NCI-H446 (cell line): ENCODE measurements around the gene NEUROG1.
A peak's percentile ranks its signal among the peaks of the same experiment; 100 is the strongest.

Experiments used
- DNase-seq, 2 experiments: peaks; one replicate each; lab custom pipeline; 2025; lab: John Stamatoyannopoulos, UW

Gene NEUROG1

DNA sequence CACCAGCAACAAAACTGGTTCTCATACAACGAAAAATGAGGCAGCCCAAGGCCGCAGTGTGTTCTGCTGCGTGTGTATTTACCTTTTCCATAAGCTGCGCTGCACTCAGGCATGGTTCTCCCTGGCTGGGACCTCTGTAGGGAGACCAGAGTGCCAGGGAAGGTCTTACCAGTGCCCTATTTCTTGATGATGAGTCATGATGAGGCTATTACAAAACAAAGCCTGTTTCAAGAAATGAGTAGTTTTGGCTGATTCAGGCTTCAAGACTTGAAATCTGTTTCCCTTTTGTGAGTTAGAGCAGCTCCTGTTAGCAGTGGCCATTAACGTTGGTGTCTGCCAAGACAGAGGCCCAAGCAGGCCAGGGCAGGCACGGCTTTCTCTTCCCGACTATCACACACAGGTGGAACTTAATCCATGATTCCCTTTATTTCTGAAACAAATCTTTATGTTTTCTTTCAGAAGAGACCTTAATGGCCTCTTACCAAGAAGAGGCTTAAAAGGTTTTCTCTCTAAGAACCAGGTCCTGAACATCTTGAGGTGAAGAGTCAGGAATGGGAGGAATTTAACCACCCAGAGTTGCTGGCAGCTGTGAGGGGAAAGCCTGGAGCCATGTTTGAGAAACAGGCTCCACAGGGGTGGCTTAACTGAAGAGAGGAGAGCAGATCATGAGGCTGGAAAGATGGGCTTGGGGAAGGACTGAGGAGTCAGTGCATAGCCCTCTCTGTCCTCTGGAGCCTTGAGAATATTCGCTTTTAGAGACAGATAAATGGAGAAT lies 42.2 kb downstream of the NEUROG1 start:
- peak; percentile 20 to 83 for DNase-seq

DNA sequence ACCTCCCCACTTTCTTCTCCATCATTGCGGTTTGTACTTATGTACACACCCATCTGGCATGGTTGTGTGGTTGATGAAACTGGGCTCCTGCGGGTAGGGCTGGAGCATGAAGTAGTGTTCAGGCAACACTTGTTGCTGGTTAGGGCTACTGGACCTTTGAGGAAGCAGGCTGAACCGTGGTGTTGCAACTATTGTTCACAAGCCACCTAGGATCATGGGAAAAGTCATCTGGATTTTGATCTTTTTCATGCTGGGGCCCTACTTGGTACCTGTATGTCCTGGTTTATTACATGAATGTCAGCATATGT lies 43.5 kb downstream of the NEUROG1 start:
- DNase-seq, result no peak

DNA sequence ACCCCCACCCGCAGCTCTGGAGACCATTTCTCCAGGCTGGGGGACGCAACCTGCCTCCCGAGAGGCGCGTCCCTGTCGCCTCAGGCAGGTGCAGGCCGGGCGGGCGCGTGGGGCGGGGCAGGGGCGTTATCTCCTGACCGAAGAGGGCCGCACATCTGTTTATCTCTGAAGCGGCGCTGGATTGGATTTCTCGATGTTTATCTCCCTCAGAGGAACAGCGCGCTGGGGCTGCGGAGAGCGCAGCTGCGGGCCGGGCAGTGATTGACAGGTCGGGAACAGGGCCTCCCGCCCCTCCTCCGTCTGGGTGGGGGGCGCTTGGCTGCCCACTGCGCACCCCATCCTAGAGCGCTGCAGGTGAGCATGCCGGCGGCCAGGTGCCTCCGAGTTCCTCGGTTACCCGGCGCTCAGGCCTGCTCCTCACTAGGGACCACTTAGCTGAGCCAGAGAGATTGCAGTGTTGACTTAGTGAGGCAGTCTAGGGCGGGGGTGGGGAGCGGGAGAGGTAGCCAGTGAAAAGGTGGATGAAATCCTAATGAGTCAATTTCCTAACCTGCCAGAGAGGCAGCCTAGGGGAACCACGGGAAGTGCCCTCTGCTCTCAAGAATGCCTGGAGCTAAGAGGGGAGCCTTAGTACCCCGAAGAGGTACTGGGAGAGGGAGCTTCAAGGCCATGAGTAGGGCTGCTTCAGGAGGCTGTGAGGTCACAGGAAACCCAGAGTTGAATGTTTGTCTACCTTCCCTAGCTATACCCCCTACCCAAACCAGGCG lies 44.0 kb downstream of the NEUROG1 start:
- DNase-seq, result no peak

DNA sequence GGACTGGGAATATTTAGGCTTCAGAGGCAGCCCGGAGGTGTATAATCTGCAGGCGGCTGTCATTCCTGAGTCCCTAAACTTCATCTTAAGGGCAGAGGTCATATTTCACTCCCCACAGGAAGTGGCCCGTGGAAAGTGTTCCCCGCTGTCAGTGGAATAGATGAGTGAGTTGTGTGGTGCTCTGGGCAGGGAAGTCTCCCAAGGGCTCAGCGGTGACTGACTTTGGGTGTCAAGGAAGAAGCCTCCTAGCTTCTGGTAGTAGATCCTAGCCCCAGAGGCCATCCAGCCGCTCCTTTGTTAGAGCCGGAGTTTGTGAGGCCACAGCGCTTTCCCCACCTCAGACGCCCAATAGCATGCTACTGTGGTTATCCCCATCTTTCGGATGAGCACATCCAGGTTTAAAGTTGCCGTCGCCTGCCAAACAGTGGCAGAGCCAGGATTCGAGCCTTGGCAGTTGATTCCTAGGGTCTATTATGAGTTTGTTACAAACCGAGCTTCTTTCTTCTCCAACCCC lies 44.7 kb downstream of the NEUROG1 start:
- DNase-seq, result no peak

DNA sequence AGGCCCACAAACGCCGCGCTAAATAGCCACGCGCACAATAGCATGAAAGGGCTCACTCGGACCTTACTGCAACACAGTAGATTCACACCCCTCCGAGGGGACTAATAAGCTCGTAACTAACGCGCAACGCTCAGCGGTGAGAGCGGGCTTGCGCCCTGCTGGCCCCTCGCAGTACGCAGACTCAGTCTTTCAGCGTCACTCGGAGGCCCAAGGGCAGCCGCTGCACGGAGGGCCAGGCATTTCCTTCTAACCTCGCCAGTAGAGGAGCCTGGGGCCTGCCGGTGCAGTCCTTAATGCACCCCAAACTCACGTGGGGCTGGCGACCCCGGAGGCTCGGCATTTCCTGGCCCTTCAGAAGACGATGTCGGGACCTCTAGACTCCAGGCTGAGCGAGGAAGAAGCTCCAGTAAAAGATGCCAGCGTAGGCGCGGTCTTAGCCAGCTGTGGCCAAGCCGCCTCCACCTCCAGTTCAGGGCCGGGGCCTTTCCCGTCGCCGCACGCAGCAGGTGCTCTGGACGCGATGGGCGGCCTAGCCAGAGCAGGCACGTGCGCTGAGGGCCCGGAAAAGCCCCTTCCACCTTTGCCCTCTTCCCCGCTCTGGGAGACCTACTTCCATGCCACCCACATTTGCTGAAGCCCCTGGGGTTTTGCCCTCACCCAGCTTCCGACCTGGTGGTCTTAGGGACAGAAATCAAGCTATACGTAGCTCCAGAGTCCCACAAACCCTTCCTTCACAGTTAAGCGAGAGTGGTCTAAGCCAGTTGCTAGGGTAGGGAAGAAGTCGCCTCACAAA lies 45.3 kb downstream of the NEUROG1 start:
- no peak for DNase-seq

DNA sequence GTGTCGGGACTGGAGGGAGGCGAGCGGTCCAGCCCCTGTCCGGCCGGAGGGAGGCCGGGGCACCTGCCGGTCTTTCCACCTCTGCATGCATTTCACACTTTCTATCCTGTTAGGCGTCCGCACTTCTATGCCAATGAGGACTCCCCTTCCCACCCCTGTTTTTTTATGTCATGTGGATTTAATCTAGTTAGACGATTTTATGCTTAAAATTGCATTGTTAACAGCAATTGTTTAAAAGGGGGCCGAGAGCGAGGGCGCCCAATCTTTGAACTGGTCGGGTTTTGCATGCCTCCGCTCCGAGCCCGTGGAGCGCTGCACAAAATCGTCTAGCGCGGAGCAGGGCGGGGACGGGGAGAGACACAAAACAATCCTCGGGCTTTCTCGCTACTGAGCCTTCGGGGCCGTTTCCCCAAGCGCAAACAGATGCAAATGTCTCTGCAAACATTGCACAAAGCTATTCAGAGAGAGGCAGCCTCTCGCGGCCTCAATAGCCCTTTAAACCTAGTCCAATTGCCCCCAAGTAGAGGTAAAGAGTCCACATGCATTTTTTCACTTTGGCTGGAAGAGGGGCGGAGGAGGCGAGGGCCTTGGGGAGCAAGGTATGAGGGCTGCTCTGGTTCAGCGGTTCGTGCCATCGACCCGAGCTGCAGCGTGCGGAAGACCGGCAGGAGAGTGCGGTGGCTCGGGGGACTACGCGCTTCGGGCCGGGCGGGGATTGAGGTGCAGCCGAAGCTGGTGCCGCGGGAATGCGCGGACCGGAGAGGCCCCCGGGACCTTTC lies 46.1 kb downstream of the NEUROG1 start:
- no peak for DNase-seq

DNA sequence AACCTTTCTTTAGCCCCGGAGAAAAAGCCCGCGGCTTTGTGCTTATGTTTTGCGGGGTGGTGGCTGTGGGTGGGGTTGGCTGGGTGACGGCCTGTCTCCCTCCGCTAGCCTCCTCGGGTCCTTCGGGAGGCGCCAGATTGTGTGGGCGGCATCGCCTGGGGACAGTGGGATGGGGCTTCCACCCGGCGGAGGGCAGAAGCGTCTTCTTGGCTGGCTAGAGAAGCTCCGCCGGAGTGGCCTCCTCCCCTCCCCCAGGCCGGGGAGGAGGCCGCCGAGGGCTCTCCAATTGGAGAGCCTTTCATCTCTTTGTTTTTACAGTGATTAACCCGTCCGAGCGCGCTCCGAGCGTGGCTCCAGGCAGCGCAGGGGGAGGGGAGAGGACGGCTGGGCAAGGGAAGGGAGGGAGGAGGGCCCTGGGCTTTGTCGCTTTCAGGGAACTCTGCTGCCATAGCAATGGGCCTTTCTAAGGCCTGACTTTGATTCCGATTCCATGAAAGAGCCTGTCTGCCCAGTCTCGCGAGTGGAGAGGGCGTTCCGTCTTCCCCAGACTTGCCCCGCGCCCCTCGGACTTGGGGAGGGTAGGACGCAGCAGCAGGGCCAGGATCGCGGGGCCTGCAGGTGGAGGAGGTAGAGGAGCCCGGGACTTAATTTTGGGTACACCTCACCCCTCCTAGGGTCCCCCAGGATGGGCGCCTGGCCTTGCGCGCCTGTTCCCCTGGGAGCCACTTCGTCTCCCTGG lies 46.9 kb downstream of the NEUROG1 start:
- DNase-seq, result peak; percentile 63 to 82

DNA sequence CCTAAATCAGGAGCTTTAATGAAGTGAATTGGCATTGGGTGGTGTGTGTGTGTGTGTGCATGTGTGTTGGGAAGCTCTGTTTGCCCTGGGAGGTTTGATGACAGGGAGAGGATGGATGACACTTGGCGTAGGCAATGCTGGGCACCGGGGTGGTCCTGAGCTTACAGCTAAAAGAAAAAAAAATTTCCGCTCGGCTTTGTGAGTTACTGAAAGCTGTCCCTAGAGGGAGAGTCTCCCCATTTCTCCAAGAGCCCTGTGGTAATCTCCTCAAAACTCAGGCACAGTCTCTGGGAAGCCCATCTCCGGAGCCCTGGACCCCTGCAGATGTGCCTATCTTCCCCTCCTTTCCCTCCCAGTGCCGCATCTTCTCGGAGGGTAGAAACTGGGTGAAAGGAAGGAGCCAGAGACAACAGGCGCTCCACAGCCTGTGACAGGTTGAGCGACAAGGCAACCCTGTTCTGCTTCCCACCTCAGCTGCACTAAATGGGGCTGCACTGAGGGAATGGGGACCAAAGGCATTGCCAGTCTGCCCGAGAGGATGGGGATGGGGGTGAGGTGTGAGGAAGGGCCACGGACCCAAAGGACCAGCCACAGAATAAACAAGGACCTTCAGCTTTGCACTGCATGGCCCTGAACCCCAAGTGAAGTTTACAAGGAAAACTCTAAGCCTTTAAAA lies 47.8 kb downstream of the NEUROG1 start:
- no peak for DNase-seq

DNA sequence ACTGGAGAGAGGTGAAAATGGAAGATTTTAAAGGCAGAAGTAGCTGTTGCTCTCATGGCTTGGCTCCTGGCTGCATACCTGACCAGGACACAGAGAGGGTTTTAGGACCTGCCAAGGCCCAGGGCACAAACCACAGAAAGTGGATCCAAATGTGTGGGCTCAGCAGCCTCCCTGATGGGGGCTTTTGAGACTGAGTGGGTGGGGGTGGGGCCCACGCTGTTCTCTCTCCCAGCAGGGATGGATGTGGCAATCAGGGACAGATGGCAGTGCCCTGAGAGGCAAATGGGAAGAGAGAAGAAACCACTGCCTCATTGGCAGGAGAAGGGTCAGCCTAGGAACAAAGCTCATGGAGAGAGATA lies 48.7 kb downstream of the NEUROG1 start:
- peak in 1 of 2 experiments; percentile 12 for DNase-seq

DNA sequence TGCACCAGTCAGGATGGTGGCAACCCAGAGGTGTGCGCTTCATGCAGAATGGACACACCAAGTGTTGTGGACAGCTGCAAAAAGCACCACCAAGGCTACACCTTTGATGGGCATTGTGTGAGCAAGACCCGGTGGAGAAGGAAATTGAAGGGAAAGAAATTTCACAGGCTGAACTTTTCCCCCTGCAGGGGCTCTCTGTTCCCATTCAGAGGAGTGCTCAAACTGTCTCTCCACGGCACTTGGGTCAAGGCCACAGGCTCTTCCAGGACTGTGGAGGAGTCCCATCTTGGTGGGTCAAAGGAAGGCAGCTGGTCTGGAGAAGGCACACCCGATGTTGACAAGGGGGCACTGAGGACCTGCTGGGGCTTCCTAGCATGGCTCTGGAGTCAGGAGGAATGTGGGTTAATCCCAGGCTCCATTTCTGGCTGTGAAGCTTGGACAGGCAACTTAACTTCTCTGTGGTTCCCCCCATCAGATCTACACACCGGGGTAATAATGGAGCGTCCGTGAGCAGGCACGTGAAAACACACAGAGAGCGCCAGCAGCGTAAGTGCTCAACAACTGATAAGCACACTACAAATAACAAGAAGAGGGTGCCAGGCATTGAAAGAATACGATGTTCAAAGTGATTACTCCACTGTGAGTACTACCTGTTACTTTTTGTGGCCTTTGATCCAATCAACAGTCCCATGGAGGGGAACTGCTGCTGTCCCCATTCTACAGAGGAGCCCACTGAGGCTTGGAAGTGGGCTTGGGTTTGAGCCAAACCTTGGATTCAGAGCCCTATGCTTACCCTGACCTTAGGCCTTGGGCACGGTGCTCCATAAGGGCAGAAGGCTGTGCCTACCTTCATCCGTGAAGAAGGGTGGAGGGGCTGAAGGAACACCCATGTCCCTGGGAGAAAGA lies 49.4 kb downstream of the NEUROG1 start:
- no peak for DNase-seq

DNA sequence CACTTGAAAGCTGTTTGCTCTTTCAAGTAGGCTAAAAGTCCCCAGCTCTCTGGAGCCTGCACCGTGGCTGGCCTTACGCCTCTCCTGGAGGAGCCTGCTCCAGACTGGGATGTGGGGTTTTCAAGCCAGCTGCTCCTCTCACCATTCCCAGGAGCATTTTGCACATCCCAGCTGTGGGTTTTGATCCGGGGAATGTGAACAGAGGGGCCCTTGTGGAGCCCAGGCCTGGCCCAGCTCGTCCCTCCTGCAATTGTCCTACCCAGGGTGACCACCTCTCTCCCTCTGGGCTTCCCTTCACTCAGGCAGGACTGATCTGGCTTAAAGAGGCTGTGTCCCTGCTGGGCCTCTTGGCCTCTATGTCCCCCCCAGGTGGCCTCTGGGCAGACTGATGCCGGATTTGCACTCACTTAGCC lies 51.1 kb downstream of the NEUROG1 start:
- no peak for DNase-seq
